AG04450 (cell line): Measurements from ENCODE around the gene NUP210L. TPM values are rescaled to one million over a fixed set of nuclear protein-coding genes. Genes with fewer than 3 reads are reported as not detected.
"Not testable (repeated sequence)": the region's sequence is repeated elsewhere in the genome, so short reads cannot be mapped to it uniquely, and the experiment has no call there.

Experiments
- CTCF ChIA-PET: fragments of 300-600, 350-600 bp; formaldehyde crosslinking; extraction: SDS; loops from one replicate; lab custom pipeline; 2022; ENCODE audit warnings: antibody characterized with exemption, inconsistent platforms; lab: Charles Lee
- POLR2A ChIA-PET: fragments of 350-600 bp; formaldehyde crosslinking; extraction: SDS; loops from one replicate; lab custom pipeline; 2021; ENCODE audit warnings: antibody characterized with exemption, inconsistent platforms; lab: Yijun Ruan, JAX
- DNase-seq: peaks from one replicate; pipeline ENCODE4 v3.0.0-alpha.2; 2011; ENCODE audit warnings: low read depth, low spot score
- H3K27ac ChIP-seq: one replicate; pipeline ENCODE4 v1.5.1; 2012; ENCODE audit warnings: low read depth, low read length, control low read depth
- H3K27me3 ChIP-seq: one replicate; pipeline ENCODE4 v1.6.0; 2012; ENCODE audit warnings: low read length; ENCODE audit not compliant: control insufficient read depth, insufficient read depth
- H3K4me3 ChIP-seq: 2 replicates; pipeline ENCODE4 v1.5.1; 2011; ENCODE audit warnings: mild to moderate bottlenecking, low read depth, low read length, control low read depth
- H3K9me3 ChIP-seq: 2 replicates; pipeline ENCODE4 v1.5.1; 2012; ENCODE audit warnings: low read length; ENCODE audit not compliant: control insufficient read depth, insufficient read depth
- polyA plus RNA-seq: library from polyadenylated mRNA; depleted of rRNA; stranded (reverse); fragments of >200 nt; gene quantifications from 2 replicates; pipeline ENCODE4 v1.2.3, GENCODE V29; 2011
- TF ChIP-seq, protein P1 (sequence below): IDR thresholded peaks from 2 replicates; pipeline ENCODE4 v1.5.1; 2011; ENCODE audit warnings: low read depth, low read length, control low read depth, inconsistent platforms

NUP210L gene
- polyA plus RNA-seq, 1 experiment: not detected

DNA sequence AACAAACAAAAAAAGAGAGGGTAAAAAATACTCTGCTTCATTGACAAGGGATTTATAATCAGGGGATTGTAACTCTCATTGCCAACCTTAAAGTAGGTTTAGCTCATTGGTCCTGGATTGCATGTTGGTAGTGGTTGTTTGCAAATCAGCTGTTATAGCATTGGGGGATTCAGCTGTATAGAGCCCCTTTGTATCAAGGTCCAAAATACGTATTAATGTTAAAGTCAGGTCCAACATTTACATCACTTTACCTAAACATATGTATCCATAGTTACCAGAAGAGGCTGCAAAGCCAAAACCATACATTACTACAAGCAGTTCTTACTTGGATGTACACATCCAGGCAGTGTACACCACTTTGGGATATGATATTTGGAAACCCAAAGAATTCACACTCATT lies 134.9 kb downstream of the NUP210L start:
- Histone ChIP-seq H3K4me3 (no peak overlapping the region), H3K27ac (no peak overlapping the region), H3K9me3 (no peaks in the 10 kb centered on the region), H3K27me3 (no peaks in the 10 kb centered on the region)
- CTCF ChIA-PET: no interaction called here
- POLR2A ChIA-PET: no interaction called here
- DNase-seq: no peak
- TF ChIP-seq, protein P1, sequence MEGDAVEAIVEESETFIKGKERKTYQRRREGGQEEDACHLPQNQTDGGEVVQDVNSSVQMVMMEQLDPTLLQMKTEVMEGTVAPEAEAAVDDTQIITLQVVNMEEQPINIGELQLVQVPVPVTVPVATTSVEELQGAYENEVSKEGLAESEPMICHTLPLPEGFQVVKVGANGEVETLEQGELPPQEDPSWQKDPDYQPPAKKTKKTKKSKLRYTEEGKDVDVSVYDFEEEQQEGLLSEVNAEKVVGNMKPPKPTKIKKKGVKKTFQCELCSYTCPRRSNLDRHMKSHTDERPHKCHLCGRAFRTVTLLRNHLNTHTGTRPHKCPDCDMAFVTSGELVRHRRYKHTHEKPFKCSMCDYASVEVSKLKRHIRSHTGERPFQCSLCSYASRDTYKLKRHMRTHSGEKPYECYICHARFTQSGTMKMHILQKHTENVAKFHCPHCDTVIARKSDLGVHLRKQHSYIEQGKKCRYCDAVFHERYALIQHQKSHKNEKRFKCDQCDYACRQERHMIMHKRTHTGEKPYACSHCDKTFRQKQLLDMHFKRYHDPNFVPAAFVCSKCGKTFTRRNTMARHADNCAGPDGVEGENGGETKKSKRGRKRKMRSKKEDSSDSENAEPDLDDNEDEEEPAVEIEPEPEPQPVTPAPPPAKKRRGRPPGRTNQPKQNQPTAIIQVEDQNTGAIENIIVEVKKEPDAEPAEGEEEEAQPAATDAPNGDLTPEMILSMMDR: no peak

DNA sequence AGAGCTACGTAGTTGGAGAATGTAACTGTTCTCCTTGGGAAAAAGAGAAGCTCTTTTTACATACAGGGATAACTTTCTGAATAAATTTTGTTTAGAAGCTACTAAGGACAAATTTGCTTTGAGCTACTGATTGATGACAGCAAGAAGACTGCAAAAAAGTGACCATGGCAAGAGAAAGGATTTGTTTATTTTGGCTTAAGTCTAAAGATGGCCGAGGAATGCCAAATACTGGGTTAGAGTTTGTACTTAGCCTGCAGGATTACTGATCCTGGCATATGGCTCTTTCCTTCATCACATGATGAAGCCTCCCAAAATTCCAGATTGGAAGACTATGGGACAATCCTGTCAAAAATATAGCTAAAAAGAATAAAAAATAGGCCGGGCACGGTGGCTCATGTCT lies 135.6 kb downstream of the NUP210L start:
- ChIA-PET POLR2A (no interaction called here), CTCF (interaction anchor here (1.5 kb wide), 1 partner anchor 33 kb away, joined by 3 read pairs; the partner anchor contains the start of gene RAB13)
- DNase-seq: no peak
- H3K9me3 ChIP-seq: no peaks in the 10 kb centered on the region
- TF ChIP-seq, protein P1: no peak
- no peak overlapping the region for H3K4me3 ChIP-seq
- H3K27me3 ChIP-seq: no peaks in the 10 kb centered on the region
- H3K27ac ChIP-seq: no peak overlapping the region

DNA sequence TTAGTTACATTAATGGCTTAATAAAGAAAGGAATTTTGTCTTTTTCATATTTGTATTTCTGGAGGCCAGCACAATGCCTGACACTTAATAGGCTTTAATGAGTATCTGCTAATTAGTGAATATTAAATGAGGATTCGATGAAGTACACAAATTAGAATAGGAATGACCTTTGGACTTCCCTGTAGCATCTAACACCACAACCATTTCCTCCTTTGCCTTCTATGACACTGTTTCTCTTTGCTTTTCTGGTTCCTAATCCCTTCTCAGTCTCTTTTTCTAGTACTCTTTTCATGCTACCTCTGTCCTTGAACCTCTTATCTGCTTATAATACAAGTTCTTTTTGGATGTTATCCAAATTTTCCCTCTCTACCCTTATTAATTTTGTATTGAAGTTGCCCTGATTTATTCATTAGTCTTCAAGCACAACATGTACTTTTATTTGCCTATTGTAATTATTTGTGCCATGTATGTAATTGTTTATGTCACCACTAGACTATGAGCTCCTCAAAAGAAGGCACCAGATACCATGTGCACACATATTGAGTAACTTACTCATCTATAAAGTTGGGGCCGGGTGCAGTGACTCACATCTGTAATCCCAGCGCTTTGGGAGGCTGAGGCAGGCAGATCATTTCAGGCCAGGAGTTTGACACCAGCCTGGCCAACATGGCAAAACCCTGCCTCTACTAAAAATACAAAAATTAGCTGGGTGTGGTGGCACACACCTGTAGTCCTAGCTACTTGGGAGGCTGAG lies 140.5 kb downstream of the NUP210L start:
- no peak for DNase-seq
- ChIA-PET POLR2A (no interaction called here), CTCF (no interaction called here)
- TF ChIP-seq, protein P1: no peak
- H3K27ac ChIP-seq: no peak overlapping the region
- no peaks in the 10 kb centered on the region for H3K9me3 ChIP-seq
- H3K27me3 ChIP-seq: no peaks in the 10 kb centered on the region
- H3K4me3 ChIP-seq: no peak overlapping the region

DNA sequence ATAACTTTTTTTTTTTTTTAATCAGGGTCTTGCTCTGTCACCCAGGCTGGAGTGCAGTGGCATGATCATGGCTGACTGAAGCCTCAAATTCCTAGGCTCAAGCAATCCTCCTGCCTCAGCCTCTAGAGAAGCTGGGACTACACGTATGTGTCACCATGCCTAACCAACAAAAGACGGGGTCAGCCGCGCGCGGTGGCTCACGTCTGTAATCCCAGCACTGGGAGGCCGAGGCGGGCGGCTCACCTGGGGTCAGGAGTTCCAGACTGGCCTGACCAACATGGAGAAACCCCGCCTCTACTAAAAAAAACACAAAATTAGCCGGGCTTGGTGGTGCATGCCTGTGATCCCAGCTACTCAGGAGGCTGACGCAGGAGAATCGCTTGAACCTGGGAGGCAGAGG lies 142.3 kb downstream of the NUP210L start:
- DNase-seq, H3K27me3 ChIP-seq, H3K27ac ChIP-seq, H3K9me3 ChIP-seq, H3K4me3 ChIP-seq, CTCF ChIA-PET: not testable (repeated sequence)
- POLR2A ChIA-PET: interaction anchor here (1.6 kb wide), 1 partner anchor 22 kb away, joined by 5 read pairs; no protein-coding TSS in a partner anchor

DNA sequence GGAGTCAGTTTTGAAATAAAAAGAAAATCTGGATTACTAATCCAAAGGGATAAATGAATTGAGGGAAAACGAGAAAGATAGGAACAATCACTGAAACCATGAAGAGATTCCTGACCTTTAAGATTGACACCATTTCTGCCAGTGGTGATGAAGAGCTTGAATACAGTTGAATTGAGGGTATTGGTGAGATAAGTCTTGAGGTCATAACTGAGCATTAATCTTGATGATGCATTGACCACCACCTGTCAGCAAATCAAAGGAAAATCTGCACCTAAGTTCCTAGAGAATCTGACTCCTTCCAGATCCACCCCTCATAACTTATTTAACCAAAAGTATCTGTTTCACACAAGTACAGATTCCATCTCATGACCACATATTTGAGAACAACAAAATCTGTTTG lies 142.7 kb downstream of the NUP210L start:
- no peak for DNase-seq
- TF ChIP-seq, protein P1: no peak
- CTCF ChIA-PET: no interaction called here
- no peak overlapping the region for H3K27ac ChIP-seq
- H3K9me3 ChIP-seq: no peaks in the 10 kb centered on the region
- no peak overlapping the region for H3K4me3 ChIP-seq
- no peaks in the 10 kb centered on the region for H3K27me3 ChIP-seq
- POLR2A ChIA-PET: interaction anchor here (0.7 to 1.6 kb wide), 2 partner anchors 22 to 363 kb away, joined by 5 to 9 read pairs; no protein-coding TSS in a partner anchor
